Smooth muscle cell (in vitro differentiated cells): ENCODE data around the gene GRIN3A. TPM values are rescaled to one million over a fixed set of nuclear protein-coding genes. Genes with fewer than 3 reads are reported as not detected.

Experiments used
- DNase-seq: peaks from one replicate; lab custom pipeline; 2025; ENCODE audit not compliant: unreplicated experiment; lab: John Stamatoyannopoulos, UW
- H2AFZ ChIP-seq: fragments of 200-600 bp; sonication (generic); 2 replicates; pipeline ENCODE4 v1.6.0; 2016; ENCODE audit warnings: antibody characterized with exemption, low read depth, mild to moderate bottlenecking
- H3F3A ChIP-seq: fragments of 200-600 bp; sonication (generic); 2 replicates; pipeline ENCODE4 v1.6.0; 2017; ENCODE audit warnings: antibody characterized with exemption, low read depth
- H3K27ac ChIP-seq: fragments of 200-600 bp; sonication (generic); 2 replicates; pipeline ENCODE4 v1.5.1; 2016; ENCODE audit warnings: low read depth, mild to moderate bottlenecking
- H3K27me3 ChIP-seq: fragments of 200-600 bp; sonication (generic); 2 replicates; pipeline ENCODE4 v1.6.1; 2016; ENCODE audit warnings: low read depth, mild to moderate bottlenecking
- H3K36me3 ChIP-seq: fragments of 200-600 bp; sonication (generic); 2 replicates; pipeline ENCODE4 v1.5.1; 2016; ENCODE audit warnings: low read depth
- H3K4me1 ChIP-seq: fragments of 200-600 bp; sonication (generic); 2 replicates; pipeline ENCODE4 v1.5.1; 2016; ENCODE audit warnings: low read depth
- H3K4me2 ChIP-seq: fragments of 200-600 bp; sonication (generic); 2 replicates; pipeline ENCODE4 v1.6.0; 2016; ENCODE audit warnings: mild to moderate bottlenecking
- H3K4me3 ChIP-seq: fragments of 200-600 bp; sonication (generic); 2 replicates; pipeline ENCODE4 v1.5.1; 2016; ENCODE audit warnings: mild to moderate bottlenecking
- H3K79me2 ChIP-seq: fragments of 200-600 bp; sonication (generic); 2 replicates; pipeline ENCODE4 v1.6.0; 2016; ENCODE audit warnings: low read depth, mild to moderate bottlenecking
- H3K9ac ChIP-seq: fragments of 200-600 bp; sonication (generic); 2 replicates; pipeline ENCODE4 v1.6.0; 2016; ENCODE audit warnings: low read depth
- H3K9me3 ChIP-seq: fragments of 200-600 bp; sonication (generic); replicated peaks from 2 replicates; pipeline ENCODE4 v1.5.1; 2016; ENCODE audit warnings: low read depth
- H4K20me1 ChIP-seq: fragments of 200-600 bp; sonication (generic); 2 replicates; pipeline ENCODE4 v1.6.0; 2016; ENCODE audit warnings: low read depth
- WGBS: methylation state at CpG from one replicate; pipeline ENCODE4 v1.1.7; 2016; ENCODE audit warnings: low lambda C conversion rate; 5-methylcytosine and 5-hydroxymethylcytosine counted together
- polyA plus RNA-seq: library from polyadenylated mRNA; unstranded; fragments of >200 nt; fragmentation: Nextera tagmentation; extraction: Ambion mirVana; gene quantifications from 2 replicates; pipeline ENCODE4 v1.2.1, GENCODE V29; 2016
- total RNA-seq: library from RNA; depleted of rRNA; stranded (reverse); fragments of >200 nt; gene quantifications from 2 replicates; pipeline ENCODE4 v1.2.3, GENCODE V29; 2014
- TF ChIP-seq, protein P1 (sequence below): fragments of 200-600 bp; sonication (generic); IDR thresholded peaks from 2 replicates; pipeline ENCODE4 v1.5.1; 2017; ENCODE audit warnings: borderline replicate concordance, mild to moderate bottlenecking, antibody characterized with exemption; ENCODE audit not compliant: insufficient read depth, poor library complexity, severe bottlenecking

The GRIN3A gene
- total and polyA plus RNA-seq, 2 experiments from 2014 or later, result 0.07 TPM; not detected in 1

DNA sequence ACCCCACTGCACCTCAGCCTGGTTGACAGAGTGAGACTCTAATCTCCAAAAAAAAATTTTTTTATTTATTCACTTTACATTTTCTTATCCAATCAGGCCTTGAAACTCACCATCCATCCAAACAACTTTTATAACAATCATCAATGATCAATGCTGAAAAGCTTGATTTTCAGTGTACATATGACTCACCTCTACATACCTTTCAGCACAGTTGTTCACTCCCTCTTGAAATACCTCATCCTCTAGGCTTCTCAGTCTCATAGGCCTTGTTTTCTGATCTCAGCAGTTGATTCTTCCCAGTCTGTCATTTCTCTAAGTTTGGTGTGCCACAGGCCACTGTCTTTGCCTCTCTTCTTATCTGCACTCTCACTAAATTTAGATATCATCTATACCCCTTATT is 36.2 kb downstream of the GRIN3A start:
- no peak for DNase-seq
- Histone ChIP-seq H3K27me3 (peaks cover 31% of the 10 kb centered on the region), H3K9ac (no peak overlapping the region), H3K4me1 (no peaks in the 10 kb centered on the region), H3F3A (no peaks in the 10 kb centered on the region), H3K9me3 (no peaks in the 10 kb centered on the region), H3K79me2 (no peaks in the 10 kb centered on the region), H4K20me1 (no peaks in the 10 kb centered on the region), H3K36me3 (no peaks in the 10 kb centered on the region), H2AFZ (no peak overlapping the region), H3K4me3 (no peak overlapping the region), H3K4me2 (no peak overlapping the region), H3K27ac (no peak overlapping the region)
- TF ChIP-seq, protein P1, sequence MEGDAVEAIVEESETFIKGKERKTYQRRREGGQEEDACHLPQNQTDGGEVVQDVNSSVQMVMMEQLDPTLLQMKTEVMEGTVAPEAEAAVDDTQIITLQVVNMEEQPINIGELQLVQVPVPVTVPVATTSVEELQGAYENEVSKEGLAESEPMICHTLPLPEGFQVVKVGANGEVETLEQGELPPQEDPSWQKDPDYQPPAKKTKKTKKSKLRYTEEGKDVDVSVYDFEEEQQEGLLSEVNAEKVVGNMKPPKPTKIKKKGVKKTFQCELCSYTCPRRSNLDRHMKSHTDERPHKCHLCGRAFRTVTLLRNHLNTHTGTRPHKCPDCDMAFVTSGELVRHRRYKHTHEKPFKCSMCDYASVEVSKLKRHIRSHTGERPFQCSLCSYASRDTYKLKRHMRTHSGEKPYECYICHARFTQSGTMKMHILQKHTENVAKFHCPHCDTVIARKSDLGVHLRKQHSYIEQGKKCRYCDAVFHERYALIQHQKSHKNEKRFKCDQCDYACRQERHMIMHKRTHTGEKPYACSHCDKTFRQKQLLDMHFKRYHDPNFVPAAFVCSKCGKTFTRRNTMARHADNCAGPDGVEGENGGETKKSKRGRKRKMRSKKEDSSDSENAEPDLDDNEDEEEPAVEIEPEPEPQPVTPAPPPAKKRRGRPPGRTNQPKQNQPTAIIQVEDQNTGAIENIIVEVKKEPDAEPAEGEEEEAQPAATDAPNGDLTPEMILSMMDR, result no peak

DNA sequence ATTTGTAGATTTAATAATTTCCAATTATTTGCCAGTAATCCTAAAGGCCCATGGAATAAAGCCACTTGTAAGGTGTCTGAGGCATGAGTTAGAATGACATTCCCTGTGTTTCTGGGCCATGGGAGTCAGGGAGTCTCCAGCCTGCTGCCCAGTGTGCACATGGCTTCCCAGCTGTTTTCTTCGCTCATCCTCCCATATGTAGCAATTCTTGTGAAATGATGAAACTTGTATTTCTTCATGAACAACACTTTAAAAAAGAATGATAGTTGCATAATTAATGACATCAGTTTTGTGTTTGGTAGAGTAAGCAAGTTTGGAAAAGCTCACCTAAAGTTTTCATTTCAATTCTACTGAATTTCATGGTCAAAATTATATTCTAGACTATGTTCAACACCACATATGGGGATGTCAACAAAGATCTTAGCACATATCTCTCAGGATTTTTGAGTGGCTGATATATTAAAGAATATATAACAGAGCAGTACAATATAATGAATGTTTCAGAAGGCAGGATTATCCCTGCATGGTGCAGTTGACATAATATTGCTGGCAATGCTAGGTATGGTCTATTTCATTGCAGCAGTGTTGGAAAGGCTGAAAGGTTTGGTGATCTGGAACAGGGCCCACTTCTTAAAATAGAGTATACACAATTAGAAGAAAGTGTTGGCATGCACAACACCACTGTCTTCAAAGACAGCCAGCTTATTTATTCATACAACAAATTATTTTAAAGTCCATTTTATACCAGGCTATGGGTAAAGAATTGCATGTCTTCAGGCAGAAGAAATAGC is 44.7 kb downstream of the GRIN3A start:
- Histone ChIP-seq H3K9ac (no peak overlapping the region), H4K20me1 (no peaks in the 10 kb centered on the region), H3K36me3 (no peaks in the 10 kb centered on the region), H3K9me3 (no peaks in the 10 kb centered on the region), H3F3A (no peaks in the 10 kb centered on the region), H3K4me2 (no peak overlapping the region), H2AFZ (no peak overlapping the region), H3K27ac (no peak overlapping the region), H3K79me2 (no peaks in the 10 kb centered on the region), H3K27me3 (no peaks in the 10 kb centered on the region), H3K4me3 (no peak overlapping the region), H3K4me1 (no peaks in the 10 kb centered on the region)
- no peak for DNase-seq
- WGBS, result 89% methylated on average over 1 of the region's 1 CpG
- TF ChIP-seq, protein P1, result no peak

DNA sequence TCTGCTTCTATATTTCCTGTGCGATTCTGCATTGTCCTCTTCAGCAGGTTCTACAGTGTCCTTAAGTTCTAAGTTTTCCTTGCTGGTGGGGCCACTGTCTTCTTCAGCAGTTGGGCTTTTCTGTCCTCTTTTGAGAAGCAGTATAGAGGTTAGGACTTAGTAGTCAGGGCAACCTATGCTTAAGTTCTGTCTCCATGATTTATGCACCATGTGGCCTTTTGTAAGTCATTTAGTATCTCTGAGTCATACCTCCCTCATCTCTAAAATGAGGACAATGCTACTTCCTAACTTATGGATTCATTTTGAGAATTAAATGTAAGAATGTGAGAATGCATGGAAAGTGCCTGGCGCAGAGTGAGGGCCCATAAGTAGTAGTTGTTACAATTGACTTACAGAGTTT is 46.8 kb downstream of the GRIN3A start:
- H3K36me3 ChIP-seq, result no peaks in the 10 kb centered on the region
- H3K27ac ChIP-seq, result no peak overlapping the region
- H4K20me1 ChIP-seq, result no peaks in the 10 kb centered on the region
- TF ChIP-seq, protein P1, result no peak
- no peak overlapping the region for H3K4me3 ChIP-seq
- H3K27me3 ChIP-seq, result no peaks in the 10 kb centered on the region
- 94% methylated on average over 2 of the region's 2 CpGs for WGBS
- H3F3A ChIP-seq, result no peaks in the 10 kb centered on the region
- no peak for DNase-seq
- H3K4me2 ChIP-seq, result no peak overlapping the region
- H3K9me3 ChIP-seq, result no peaks in the 10 kb centered on the region
- no peak overlapping the region for H2AFZ ChIP-seq
- no peaks in the 10 kb centered on the region for H3K79me2 ChIP-seq
- no peak overlapping the region for H3K9ac ChIP-seq
- H3K4me1 ChIP-seq, result no peaks in the 10 kb centered on the region

DNA sequence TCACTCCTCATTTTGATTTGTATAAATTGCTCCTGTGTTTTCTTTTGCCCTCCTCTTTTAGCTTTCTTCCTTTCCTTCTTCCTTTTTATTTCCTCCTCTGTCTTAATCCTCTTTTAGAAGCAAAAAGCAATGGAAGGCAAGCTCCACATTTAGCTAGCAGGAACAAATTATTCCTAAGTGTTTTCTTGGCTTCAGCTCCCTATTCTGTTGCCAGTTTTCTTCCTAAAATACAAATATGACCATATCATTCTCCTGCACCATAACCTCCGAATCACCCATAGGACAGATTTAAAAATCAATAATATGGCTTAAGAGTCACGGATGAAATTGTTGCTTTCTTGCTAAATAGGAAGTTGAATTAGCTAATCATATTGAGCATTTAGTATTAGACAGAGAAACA is 49.4 kb downstream of the GRIN3A start:
- Histone ChIP-seq H3K9ac (no peak overlapping the region), H3K9me3 (no peaks in the 10 kb centered on the region), H2AFZ (no peak overlapping the region), H3F3A (no peaks in the 10 kb centered on the region), H3K4me1 (no peaks in the 10 kb centered on the region), H3K4me3 (no peak overlapping the region), H3K36me3 (no peaks in the 10 kb centered on the region), H4K20me1 (no peaks in the 10 kb centered on the region), H3K27me3 (no peaks in the 10 kb centered on the region), H3K4me2 (no peak overlapping the region), H3K79me2 (no peaks in the 10 kb centered on the region), H3K27ac (no peak overlapping the region)
- TF ChIP-seq, protein P1, result no peak
- 40% methylated on average over 2 of the region's 2 CpGs for WGBS
- DNase-seq, result no peak
